Measurements from ENCODE around the gene TMEM44.

TMEM44 gene

DNA sequence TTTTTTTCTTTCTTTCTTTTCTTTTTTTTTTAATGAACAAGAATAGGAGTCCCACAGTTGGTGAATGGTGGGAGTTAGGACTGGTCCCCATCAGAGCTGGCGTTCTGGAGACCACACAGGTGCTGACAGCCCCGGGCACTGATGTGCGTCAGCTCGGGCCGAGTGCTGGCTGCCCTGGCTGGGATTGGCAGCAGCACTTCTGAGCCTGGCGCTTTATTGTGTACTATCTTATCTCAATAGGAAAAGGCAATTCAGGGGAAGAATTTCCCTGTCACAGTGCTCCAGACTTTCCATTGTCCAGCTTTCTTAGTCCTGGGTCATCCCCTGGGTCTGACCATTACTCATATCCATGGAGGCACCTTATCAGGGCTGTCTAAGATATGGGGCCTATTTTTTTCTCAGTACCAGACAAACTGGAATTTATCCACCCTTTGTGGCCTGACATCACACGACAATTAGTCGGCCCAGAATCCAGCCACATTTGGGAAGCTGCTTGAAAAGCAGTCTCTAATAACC is 54.1 kb downstream of the TMEM44 start:
- DNase-seq (ENCODE audit: low read depth, low spot score): no peak

DNA sequence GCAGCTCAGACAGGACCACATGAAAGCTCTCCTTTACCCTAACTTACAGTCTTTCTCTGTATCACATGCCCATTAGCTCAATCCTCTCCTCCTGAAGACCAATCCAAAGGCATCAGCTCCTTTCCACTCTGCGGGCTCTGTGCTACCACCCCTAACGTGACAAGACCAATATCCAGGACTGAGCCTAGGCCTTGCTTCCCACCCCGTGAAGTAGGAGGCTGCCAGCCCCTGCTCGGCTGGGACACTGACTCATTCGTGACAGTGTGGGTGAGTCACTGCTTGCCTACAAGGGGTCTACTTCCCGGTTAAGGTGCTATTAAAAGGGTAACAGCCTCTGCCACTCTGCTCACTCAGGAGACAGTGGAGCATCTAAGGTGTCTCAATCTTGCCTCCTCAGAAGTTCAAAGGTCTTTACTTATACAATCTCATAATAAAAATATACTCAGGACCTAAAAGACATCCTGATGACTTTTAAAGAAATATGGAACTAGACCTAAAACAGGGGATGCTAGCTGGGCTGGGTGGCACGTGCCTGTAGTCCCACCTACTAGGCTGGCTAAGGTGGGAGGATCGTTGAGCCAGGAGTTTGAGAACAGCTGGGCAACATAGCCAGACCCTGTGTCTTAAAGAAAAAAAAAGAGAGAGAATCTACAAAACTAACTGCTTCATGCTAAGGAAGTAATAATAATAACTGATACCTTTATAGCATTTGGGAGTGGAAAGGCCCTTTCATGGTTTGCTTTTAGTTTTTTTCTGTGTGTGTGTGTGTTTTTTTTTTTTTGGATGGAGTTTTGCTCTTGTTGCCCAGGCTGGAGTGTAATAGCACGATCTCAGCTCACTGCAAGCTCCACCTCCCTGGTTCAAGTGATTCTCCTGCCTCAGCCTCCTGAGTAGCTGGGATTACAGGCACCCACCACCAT is 55.0 kb downstream of the TMEM44 start:
- no peak for DNase-seq (ENCODE audit: low read depth, low spot score)

DNA sequence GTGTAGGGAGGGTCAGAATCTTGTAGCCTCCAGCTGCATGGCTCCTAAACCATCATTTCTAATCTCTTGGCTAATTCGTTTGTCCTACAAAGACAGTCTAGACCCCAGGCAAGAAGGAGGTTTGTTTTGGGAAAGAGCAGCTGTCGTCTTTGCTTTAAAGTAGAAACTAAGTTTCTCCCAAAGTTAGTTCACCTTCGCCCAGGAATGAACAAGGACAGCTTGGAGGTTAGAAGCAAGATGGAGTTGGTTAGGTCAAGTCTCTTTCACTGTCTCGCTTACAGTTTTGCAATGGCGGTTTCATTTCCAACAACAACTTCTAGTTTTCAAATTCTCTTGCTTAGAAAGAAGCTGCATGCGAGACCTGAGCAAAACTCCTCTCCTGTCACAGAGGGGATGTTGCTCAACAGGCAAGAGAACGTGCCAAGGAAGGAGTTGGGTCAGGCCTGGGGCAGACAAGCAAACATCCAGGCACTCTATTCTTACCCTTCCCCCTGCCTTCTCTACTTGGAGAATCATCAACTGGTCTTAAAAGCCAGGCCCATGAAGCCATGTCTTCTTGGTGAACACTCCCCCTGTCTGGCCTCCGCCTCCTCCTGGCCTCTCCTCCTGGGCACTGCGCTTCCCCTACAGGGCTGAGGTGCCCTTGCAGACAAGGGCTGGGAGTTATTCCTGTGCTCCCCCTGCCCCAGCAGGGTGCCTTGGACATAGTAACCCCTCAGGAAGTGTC is 57.6 kb downstream of the TMEM44 start:
- no peak for DNase-seq (ENCODE audit: low read depth, low spot score)

DNA sequence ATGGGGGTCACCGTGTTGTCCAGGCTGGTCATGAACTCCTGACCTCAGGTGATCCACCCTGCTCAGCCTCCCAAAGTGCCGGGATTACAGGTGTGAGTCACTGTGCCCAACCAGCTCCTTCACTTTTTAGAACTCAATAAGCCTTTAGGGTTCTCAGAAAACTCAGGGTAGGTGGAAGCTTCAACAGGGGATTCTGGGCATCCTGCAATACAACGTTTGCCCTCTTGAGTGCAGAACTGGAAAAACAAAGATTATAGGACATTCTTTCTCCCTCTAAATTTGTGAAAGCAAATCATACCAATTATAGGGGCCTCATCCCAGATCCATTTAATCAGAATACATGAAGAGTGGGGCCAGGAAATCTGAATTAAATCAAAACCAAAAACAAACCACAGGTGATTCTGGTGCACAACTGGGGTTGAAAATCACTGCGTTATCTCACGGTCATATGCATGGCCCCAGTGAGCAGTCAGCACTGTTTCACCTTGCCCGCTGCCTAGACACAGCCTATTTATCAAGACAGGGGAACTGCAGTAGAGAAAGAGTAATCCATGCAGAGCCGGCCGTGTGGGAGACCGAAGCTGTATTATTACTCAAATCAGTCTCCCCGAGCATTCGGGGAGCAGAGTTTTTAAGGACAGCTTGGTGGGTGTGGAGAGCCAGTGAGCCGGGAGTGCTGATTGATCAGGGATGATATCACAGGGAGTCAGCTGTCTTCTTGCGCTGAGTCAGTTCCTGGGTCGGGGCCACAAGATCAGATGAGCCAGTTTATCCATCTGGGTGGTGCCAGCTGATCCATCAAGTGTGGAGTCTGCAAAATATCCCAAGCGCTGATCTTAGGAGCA is 58.4 kb downstream of the TMEM44 start:
- no peak for DNase-seq (ENCODE audit: low read depth, low spot score)

DNA sequence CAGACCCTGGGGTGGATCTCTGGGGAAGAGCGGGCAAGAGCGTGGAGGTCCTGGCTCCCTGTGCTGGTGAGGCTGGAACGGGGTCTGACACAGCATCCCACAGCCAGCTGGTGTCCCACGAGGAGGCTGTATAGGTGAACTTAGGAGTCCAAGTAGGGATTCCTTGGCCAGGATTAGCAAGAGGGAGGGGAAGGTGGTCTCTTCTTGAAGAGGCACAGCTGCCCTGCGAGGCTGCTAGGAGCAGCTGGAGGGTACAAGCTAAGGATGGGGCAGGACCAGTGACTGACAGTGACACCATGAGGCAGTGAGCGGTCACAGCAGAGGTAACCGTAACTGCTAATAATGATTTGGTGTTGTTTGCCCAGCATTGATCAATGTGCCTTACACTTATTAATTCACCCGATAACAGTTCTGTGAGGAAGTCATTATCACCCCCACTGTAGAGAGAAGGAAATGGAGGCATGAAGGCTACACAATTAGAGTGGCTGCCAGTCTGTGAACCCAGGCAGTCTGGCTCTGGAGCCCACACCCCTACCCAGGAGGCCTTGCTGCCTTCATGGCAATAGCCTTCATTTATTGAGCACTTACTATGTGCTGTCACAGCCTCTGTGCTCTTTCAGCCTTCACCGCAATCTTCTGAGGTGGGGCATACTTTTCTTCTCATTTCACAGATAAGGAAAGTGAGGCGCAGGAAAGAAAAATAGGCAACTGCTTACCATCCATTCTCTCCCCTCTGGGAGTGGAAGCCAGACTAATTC is 59.4 kb downstream of the TMEM44 start:
- no peak for DNase-seq (ENCODE audit: low read depth, low spot score)

DNA sequence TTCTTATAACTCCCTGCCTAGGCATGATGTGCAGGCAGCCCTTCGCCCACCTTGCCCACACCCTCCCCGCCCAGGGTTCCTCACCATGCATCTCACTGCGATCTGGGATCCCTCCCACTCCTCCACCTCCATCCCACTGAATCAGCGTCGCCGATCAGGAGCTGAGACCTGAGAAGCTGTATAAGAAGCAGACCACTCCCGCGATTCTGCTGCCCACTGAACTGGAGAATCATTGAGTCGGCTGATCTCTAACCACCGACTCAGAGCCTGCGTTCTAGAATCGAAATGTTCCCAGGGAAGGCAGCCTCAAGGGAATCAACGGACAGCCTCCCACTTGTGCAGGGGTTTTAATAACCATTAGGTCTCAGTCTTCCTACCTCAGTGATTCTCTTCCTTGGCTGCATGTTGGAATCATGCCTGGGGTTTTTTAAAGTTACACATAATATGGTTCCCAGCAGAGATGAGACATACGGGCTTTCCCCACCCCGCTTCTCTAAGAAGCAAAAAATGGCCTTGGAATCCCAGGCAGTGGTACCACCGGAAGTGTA is 60.2 kb downstream of the TMEM44 start:
- no peak for DNase-seq (ENCODE audit: low read depth, low spot score)

DNA sequence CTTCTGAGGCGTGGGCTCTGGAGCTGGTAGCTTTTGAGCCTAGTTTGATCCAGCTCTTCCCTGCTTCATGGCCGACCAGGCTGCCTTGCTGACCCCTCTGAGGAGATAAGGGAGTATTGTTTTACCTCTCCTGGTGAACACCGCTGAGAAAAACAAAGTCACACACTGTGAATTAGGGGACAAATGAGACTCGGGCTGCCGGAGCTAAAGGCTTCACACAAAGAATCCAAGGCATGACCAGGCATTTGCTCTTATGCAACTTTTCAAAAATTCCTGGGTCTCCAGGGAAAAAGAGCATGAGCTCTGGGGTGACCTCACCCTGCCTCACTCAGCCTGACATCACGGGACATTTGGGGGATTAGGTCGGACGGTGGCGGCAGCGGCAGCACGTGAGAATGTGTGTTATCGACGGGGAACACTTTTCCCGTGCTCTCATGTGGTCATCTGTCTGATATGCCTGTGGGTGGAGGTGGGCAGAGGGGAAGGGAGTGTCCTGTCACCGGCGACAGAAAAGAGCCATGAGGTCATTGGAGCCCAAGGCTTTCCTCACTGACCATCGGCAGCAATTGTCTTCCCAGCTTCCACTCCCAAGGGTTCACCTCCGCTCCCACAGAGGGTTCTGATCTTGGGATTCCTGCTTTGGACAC is 61.0 kb downstream of the TMEM44 start:
- DNase-seq (ENCODE audit: low read depth, low spot score): no peak

DNA sequence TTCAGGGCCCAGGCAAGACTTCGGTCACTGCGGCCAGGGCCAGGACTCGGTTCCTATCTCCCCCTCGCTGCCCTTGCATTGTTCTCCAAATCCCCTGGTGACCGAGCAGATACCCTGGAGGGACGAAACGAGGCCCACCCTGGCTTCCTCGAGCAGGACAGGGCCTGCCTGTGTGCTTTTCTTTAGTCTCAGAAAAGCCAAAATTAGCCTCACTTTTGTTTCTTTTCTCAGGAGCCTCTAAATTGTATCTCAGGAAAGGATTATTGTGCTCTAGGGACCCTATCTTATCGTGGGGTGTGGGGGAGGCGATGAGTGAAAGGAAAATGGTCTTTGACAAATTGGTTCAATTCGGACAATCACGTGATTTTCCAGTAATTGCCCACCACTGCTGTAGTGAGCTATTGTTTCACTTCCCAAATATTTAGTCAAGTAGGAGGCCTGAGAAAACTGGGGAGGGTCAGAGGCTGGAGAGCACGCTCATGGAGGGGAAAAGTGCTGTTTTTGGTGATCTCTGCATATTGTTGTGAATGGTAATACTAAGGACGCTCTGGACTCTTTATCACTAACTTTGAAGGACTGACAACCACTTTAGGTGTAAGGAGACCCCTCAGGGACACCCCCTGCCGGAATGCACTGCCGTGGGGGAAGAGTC is 61.6 kb downstream of the TMEM44 start:
- no peak for DNase-seq (ENCODE audit: low read depth, low spot score)

DNA sequence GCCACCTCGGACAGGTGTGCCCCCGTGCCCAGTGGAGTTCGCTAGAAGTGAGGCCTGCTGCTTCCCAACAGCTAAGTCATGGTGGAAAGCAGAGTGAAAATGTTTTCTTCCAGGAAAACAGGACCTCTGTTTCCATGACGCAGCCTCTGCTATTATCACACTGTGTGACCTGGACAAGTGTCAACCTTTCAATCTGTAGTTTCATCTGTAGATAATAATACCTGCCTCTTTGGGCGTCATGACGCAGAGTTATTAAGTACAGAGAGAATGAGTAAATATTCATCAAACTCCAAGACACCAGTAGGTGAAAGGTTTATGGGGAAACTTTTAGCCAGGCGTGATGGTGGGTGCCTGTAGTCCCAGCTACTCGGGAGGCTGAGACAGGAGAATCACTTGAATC is 62.3 kb downstream of the TMEM44 start:
- DNase-seq (ENCODE audit: low read depth, low spot score): no peak

DNA sequence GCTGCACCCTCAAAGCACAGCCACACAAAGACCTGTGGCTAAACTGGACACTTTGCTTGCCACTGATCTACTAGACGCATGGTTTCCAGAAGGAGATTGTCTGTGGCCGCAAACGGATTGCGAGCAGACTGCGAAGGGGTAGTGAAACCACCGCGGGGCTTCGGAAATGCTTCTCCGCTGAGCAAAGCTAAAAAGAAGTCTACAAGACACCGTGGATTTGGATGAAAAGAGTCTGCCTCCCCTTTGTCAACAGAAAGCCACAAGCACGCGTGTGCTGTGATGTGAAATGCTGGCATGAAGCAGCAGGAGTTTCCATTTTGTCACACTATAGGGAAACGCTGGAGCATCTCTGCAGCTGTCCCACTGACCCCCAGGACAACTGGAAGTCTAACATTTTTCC is 63.0 kb downstream of the TMEM44 start:
- DNase-seq (ENCODE audit: low read depth, low spot score): no peak

DNA sequence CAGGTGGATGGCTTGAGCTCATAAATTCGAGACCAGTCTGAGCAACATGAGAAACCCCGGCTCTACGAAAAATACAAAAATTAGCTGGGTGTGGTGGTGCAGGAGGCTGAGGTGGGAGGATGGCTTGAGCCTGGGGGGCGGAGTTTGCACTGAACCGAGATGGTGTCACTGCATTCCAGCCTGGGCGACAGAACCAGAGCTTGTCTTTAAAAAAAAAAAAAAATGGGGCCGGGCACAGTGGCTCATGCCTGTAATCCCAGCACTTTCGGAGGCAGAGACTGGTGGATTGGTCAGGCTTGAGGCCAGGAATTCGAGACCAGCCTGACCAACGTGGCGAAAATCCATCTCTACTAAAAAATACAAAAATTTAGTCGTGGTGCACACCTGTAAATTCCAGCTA is 64.0 kb downstream of the TMEM44 start:
- DNase-seq (ENCODE audit: low read depth, low spot score): no peak

DNA sequence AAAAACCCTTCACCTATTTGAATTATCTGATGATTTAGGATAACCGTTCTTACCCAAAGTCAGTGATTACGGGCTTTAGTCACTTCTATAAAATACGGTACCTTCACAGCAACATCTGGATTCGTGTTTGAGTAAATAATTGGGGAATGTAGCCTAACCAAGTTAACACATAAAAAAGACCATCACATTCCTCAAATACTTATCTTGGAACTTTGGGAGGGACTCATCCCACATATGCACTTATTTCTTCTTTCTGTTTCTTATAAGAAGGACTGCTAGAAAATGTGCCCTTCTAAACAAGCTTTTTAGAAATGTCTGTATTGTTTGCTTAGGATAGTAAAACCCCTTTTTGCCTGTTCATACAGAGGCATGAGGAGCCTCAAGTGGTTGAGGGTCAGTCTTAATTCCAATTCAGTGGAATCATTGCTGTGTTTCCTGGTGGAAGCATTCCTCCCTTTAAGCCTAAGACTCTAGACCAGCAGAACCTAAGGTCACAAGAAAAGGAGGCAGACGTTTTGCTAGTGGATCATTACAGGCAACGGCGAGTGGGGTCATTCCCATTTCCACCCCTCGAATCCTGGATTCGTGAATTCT is 67.5 kb downstream of the TMEM44 start:
- no peak for DNase-seq (ENCODE audit: low read depth, low spot score)

DNA sequence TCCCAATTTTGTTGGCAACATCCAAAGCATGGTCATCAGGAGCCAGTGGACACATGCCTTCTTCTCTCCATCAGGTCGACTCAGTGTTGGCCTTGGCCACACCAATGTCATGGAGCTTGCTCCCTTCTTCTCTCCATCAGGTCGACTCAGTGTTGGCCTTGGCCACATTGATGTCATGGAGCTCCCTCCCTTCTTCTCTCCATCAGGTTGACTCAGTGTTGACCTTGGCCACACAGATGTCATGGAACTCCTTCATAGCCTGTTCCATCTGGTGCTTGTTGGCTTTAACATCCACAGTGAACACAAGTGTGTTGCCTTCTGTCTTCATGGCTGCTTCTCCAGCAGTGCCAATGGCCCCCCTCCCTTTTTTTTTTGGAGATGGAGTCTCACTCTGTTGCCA is 70.2 kb downstream of the TMEM44 start:
- DNase-seq (ENCODE audit: low read depth, low spot score): no peak

DNA sequence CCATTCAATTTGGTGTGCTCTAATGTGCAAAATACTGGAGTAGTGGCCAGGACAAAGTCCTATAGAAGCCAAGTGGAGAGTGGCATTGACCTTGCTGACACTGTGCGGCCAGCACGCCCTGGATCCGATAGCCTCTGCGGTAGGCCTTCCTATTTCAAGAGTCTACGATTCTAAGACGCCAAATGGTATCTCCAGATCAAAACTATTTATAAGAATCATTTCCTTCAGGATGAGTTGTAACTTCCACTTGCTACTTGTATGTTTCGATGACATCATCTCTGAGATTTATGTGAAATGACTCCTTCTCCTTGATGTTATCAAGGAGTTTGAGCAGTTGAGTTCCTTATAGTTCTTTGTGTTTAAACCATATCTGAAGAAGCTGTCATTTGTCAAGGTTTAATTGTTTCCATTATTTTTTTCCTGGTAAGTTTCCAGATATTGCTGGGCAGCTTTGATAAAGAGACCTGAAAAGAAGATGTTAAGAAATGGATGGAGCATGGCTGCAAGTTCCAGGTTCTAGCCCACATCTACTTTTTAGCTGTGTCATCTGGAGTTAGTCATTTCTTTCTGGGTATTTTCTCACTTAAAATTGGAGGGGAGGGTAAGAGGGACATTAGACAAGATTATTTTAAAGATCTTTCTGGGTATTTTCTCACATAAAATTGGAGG is 71.8 kb downstream of the TMEM44 start:
- no peak for DNase-seq (ENCODE audit: low read depth, low spot score)

DNA sequence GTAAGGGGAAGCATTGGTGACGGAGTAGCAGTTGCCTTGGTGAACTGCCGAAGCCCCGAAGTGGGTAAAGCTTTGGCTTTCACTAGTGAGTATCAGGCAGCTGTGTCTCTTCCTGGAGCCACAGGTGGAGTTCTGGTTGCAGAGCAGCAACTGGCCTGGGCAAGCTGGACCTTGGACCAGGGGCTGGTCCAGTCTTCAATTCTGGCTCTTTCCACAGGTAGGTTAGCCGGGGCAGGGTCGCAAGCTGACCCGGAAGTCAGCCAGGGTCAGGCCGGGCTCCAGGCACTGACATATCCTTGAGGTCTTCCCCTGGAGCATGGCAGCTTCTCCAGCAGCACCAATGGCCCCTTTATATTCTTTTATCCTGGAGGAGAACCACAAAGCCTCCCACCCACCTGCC is 73.2 kb downstream of the TMEM44 start:
- DNase-seq (ENCODE audit: low read depth, low spot score): no peak

DNA sequence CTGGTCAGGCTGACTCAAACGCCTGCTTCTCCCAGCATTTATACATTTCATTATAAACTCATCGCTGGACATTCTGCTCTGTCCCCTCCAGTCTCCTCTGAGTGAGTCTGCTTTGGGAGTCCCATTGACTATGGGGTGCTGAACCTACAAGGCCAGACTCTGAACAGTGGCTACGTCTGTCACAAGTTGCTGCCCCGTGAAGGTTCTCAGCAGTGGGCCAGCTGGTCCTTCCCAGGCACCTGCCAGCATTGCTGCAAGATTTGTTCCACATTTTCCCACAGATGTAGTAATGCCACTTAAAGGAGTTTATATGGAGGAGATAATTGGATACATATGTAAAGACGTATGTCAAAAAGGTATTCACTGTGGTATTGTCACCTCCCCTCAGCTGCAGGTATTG is 73.7 kb downstream of the TMEM44 start:
- DNase-seq (ENCODE audit: low read depth, low spot score): no peak

DNA sequence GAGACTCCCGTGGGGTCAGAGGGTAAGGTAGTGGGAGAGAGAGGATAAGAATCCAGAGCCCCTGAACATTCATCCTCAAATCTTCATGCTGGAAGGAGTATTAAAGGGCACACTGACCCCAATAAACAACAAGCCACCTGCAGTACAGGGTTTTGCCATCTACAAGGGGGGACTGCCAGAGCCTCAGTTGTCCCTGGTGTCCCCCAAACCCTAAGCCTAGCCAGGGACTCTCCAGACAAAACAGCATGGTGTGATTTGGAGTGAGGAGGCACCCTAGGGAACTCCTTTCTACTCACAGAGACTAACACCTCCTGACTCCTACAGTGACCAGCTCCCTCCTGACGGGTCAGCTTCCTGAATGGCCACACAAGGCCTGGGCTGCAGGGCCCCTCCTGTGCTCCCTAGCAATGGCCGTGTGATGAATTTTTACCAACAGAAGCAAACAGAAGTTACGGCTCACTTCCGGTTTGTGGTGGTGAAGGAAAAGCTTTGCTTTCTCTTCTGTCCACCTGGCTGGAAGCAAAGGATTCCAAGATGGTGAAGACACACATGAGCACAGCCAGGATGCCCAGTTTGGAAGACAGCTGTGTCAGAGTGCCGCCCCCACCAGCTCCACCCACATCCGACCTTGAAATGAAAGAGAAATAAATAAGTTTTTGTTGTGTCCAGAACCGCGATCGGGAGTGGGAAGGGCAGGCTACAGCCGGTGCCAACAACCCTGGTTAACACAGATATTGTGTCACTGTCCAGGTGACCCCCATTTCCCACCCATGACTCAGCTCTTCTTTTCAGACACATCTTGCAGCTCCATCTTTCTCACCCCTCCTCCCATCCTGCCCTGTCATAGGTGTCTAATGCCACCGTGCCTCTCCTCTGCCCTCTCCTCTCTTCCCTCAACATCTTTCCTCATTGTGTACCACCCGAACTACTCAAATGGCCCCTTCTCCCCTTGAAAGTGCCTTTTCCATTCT is 76.8 kb downstream of the TMEM44 start:
- DNase-seq (ENCODE audit: low read depth, low spot score): no peak

Data from activated naive CD8-positive, alpha-beta T cell treated with anti-CD3 and anti-CD28 coated beads, Interleukin-2, amount 50 U/mL, for 16 hours (primary cell).